Keratinocyte (primary cell): Measurements from ENCODE around the gene ACACA. TPM values are rescaled to one million over a fixed set of nuclear protein-coding genes. Genes with fewer than 3 reads are reported as not detected.

Experiments
- DNase-seq: peaks from one replicate; pipeline ENCODE4 v3.0.0-alpha.2; 2011; ENCODE audit warnings: low read depth, missing footprints, low spot score
- FAIRE-seq: peaks from 2 replicates; lab custom pipeline; 2011; peaks lifted over from hg19 to GRCh38; lab: Jason Lieb, UNC
- H2AFZ ChIP-seq: 2 replicates; pipeline ENCODE4 v1.6.0; 2012; ENCODE audit warnings: low read length, control low read depth, inconsistent platforms; ENCODE audit not compliant: control insufficient read depth
- H3K27ac ChIP-seq: 2 replicates; pipeline ENCODE4 v1.5.1; 2011; ENCODE audit warnings: low read length; ENCODE audit not compliant: control insufficient read depth, insufficient read depth
- H3K27me3 ChIP-seq: 3 replicates; pipeline ENCODE4 v1.6.0; 2011; ENCODE audit warnings: low read length; ENCODE audit not compliant: control insufficient read depth, insufficient read depth; ENCODE audit errors: extremely low read depth
- H3K36me3 ChIP-seq, 2 experiments: 2 replicates in 1 of 2; 3 replicates in 1 of 2; pipeline ENCODE4 v1.5.1; 2011; ENCODE audit warnings: low read length in 2 of 2, mild to moderate bottlenecking in 1 of 2; ENCODE audit not compliant: control insufficient read depth in 2 of 2, insufficient read depth in 2 of 2; ENCODE audit errors: extremely low read depth in 1 of 2
- H3K4me1 ChIP-seq: 3 replicates; pipeline ENCODE4 v1.5.1; 2011; ENCODE audit warnings: low read length; ENCODE audit not compliant: control insufficient read depth, insufficient read depth; ENCODE audit errors: extremely low read depth
- H3K4me2 ChIP-seq: 3 replicates; pipeline ENCODE4 v1.6.0; 2011; ENCODE audit warnings: low read depth, low read length; ENCODE audit not compliant: control insufficient read depth, insufficient read depth; ENCODE audit errors: extremely low read depth
- H3K4me3 ChIP-seq, 3 experiments: fragments of 200-600 bp in 1 of 3; sonication (generic) in 1 of 3; 2 replicates in 2 of 3; 3 replicates in 1 of 3; pipeline ENCODE4 v1.5.1; 2011 to 2016; ENCODE audit warnings: low read length in 3 of 3, mild to moderate bottlenecking in 3 of 3, control low read depth in 2 of 3, inconsistent platforms in 1 of 3, low read depth in 1 of 3, mixed read lengths in 1 of 3, mixed run types in 1 of 3, moderate library complexity in 1 of 3; ENCODE audit not compliant: control insufficient read depth in 2 of 3, insufficient read depth in 2 of 3; ENCODE audit errors: extremely low read depth in 1 of 3
- H3K79me2 ChIP-seq: 2 replicates; pipeline ENCODE4 v1.6.0; 2012; ENCODE audit warnings: low read length; ENCODE audit not compliant: control insufficient read depth, insufficient read depth
- H3K9ac ChIP-seq: 3 replicates; pipeline ENCODE4 v1.6.0; 2011; ENCODE audit warnings: low read length; ENCODE audit not compliant: control insufficient read depth, insufficient read depth; ENCODE audit errors: extremely low read depth
- H3K9me1 ChIP-seq: 3 replicates; pipeline ENCODE4 v1.6.0; 2011; ENCODE audit warnings: low read length; ENCODE audit not compliant: control insufficient read depth, insufficient read depth; ENCODE audit errors: extremely low read depth
- H3K9me3 ChIP-seq: 2 replicates; pipeline ENCODE4 v1.5.1; 2012; ENCODE audit warnings: low read depth, low read length; ENCODE audit not compliant: control insufficient read depth
- H4K20me1 ChIP-seq: 3 replicates; pipeline ENCODE4 v1.6.0; 2011; ENCODE audit warnings: low read length; ENCODE audit not compliant: control insufficient read depth, insufficient read depth; ENCODE audit errors: extremely low read depth
- CTCF ChIP-seq, 3 experiments: IDR thresholded peaks in 1 of 3; conservative IDR thresholded peaks in 1 of 3; optimal IDR thresholded peaks in 1 of 3; 2 replicates in 2 of 3; 3 replicates in 1 of 3; pipeline versions ENCODE3 to v1.5.1; 2011; ENCODE audit warnings: low read length in 3 of 3, mild to moderate bottlenecking in 3 of 3, moderate library complexity in 2 of 3, control low read depth in 1 of 3, inconsistent platforms in 1 of 3; ENCODE audit not compliant: insufficient read depth in 2 of 3; ENCODE audit errors: extremely low read depth in 1 of 3
- EZH2 ChIP-seq: IDR thresholded peaks from one replicate; pipeline ENCODE4 v1.6.1; 2012; ENCODE audit warnings: inconsistent platforms, mild to moderate bottlenecking, low read length, moderate library complexity
- dilution Hi-C: fragments of 300-500 bp; cut with MboI; formaldehyde crosslinking; loops from one replicate; pipeline ENCODE4 v1.7.0; 2020; ENCODE audit warnings: low sequenced_read_pairs; ENCODE audit not compliant: extremely low pct_ligation_motif_present
- polyA plus RNA-seq, 5 experiments: library from polyadenylated mRNA; depleted of rRNA in 3 of 5; stranded (reverse) in 3 of 5; stranded (forward) in 1 of 5; unstranded in 1 of 5; fragments of >200 nt; gene quantifications; 1 replicate in 1 of 5; 2 replicates in 3 of 5; 3 replicates in 1 of 5; pipeline versions ENCODE4 v1.2.1 to v1.2.3, GENCODE V29; 2011 to 2012; ENCODE audit warnings: missing spikeins in 2 of 5, low read depth in 1 of 5, low replicate concordance in 1 of 5

ACACA gene
- polyA plus RNA-seq, 1 donor (not counting 4 experiments of a cell fraction or from before 2014, with no cell fraction given) = 85.8 TPM

DNA sequence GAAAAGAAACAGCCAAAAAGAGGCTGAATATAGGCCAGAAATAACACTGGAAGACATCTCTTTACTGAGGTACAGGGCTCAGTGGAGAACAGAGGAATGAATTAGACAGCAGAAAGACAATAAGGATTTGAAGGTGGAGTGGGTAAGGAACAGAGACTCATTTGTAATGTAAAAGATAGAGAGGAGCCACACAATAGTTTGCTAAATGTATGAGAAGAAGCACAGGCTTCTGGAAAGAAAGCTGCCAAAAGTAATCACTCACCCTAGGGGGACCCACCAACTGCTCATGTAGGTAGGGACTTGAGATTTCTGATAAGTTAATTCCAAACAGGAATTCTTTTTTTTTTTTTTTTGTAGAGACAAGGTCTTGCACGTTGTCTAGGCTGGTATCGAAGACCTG is 271.1 kb downstream of the ACACA start:
- H3K27ac ChIP-seq = no peak overlapping the region
- no peak overlapping the region for H2AFZ ChIP-seq
- dilution Hi-C loops = no loop called here
- TF ChIP-seq CTCF (optimal IDR thresholded peaks at IDR 0.05 in 1 of 3, IDR thresholded peaks at IDR 0.05 in 1 of 3, conservative IDR thresholded peaks at IDR 0.05 in 1 of 3; ENCODE audit: extremely low read depth in 1 of 3, insufficient read depth in 2 of 3, low read length in 3 of 3) = no peak
- no peak for TF ChIP-seq EZH2
- H3K4me3 ChIP-seq = no peak overlapping the region
- H3K9me1 ChIP-seq = no peaks in the 10 kb centered on the region
- FAIRE-seq = no peak
- no peaks in the 10 kb centered on the region for H3K27me3 ChIP-seq
- H3K9me3 ChIP-seq = no peaks in the 10 kb centered on the region
- DNase-seq = no peak
- no peaks in the 10 kb centered on the region for H3K79me2 ChIP-seq
- H3K9ac ChIP-seq = no peak overlapping the region
- H3K4me1 ChIP-seq = no peaks in the 10 kb centered on the region
- no peak overlapping the region for H3K4me2 ChIP-seq
- H4K20me1 ChIP-seq = no peaks in the 10 kb centered on the region
- peaks cover 14 to 16% of the 10 kb centered on the region in 2 experiments for H3K36me3 ChIP-seq

DNA sequence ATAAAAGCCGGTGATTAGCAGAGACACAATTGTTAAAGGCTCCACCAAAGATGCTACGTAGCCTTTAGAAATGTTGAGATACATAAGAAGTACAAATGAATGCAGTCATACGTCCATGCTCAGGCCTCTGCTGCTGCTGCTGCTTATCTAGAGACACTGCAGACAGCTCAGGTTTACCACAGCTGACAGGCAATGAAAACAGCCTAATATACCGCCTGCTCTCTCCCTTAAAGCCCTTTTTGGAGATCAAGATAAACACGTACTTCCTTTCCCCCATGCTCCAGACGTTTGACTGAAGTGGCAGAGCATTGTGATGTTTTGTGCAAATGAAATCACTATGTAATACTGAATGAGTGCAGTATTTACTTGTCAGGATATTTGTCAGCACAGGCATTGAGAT is 272.6 kb downstream of the ACACA start:
- H3K27me3 ChIP-seq = no peaks in the 10 kb centered on the region
- H3K4me2 ChIP-seq = no peak overlapping the region
- peaks cover 19 to 26% of the 10 kb centered on the region in 2 experiments for H3K36me3 ChIP-seq
- no peak overlapping the region for H3K27ac ChIP-seq
- TF ChIP-seq EZH2 (no peak), CTCF (optimal IDR thresholded peaks at IDR 0.05 in 1 of 3, IDR thresholded peaks at IDR 0.05 in 1 of 3, conservative IDR thresholded peaks at IDR 0.05 in 1 of 3; ENCODE audit: extremely low read depth in 1 of 3, insufficient read depth in 2 of 3, low read length in 3 of 3) (no peak)
- no peaks in the 10 kb centered on the region for H3K79me2 ChIP-seq
- H3K9me3 ChIP-seq = no peaks in the 10 kb centered on the region
- no peak overlapping the region for H3K4me3 ChIP-seq
- H4K20me1 ChIP-seq = no peaks in the 10 kb centered on the region
- H3K9ac ChIP-seq = no peak overlapping the region
- FAIRE-seq = no peak
- DNase-seq = no peak
- no peak overlapping the region for H2AFZ ChIP-seq
- dilution Hi-C loops = no loop called here
- H3K4me1 ChIP-seq = no peaks in the 10 kb centered on the region
- H3K9me1 ChIP-seq = no peaks in the 10 kb centered on the region
